ENCODE results near the gene CWF19L2. TPM values are rescaled to one million over a fixed set of nuclear protein-coding genes. Genes with fewer than 3 reads are reported as not detected.

The CWF19L2 gene
- total RNA-seq, 1 donor from 2014 or later = 9.0 TPM

DNA sequence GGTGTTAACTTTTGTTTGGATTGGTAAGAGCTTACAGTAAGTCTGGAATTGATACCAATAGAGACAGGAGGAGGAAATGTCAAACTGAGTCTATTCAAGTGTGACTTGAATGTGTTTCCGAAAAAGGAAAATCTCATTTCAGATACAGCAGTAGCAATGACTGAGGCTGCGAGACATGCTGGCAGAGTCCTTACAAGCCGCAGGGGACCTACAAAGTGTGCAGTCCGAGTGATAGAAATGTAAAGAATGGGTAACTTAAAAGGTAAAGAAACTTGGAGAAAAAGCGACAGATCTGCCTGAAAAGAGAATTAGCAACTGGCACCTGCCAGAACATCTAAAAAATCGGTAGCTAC is 444 bp downstream of the CWF19L2 start:
- DNase-seq (ENCODE audit: low read depth) (no peak), FAIRE-seq (no peak)

DNA sequence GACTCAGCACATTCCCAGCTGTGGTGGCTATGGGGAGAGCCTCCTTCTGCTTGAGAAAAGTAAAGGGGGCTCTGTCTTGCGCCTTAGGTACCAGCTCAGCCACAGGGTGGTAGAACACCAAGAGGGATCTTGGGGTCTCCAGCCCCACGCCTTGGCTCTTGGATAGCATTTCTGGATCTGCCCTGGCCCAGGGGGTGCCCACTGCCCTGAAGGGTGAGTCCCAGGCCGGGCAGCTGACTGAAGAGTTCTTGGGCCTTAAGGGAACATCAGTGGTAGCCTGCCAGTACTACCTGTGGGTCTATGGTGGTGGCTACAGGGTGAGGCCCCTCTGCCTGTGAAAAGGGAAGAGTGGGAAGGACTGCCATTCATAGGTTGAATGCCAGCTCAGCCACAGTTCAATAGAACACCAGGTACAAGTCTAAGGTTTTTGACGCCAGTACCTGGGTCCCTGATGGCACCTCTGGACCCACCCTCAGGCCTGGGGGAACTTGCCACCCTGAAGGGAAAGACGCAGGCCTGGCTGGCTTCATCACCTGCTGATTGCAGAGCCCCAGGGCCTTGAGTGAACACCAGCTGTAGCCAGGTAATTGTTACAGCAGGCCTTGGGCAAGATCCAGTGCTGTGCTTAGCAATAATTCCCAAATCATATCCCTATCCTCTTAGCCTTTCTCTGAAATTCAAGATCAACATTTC is 3.9 kb downstream of the CWF19L2 start:
- Histone ChIP-seq H3K79me2 (ENCODE audit: insufficient read depth, low read length) (peaks cover 29% of the 10 kb centered on the region), H4K20me1 (ENCODE audit: insufficient read depth, low read length) (no peaks in the 10 kb centered on the region), H3K4me2 (ENCODE audit: low read length) (no peak overlapping the region), H3K4me3 (ENCODE audit: insufficient read depth, low read depth, low read length) (no peak overlapping the region), H2AFZ (ENCODE audit: low read depth, low read length) (no peak overlapping the region), H3K9ac (ENCODE audit: low read length) (no peak overlapping the region), H3K9me3 (ENCODE audit: insufficient read depth, low read depth, low read length) (no peaks in the 10 kb centered on the region), H3K36me3 (ENCODE audit: insufficient read depth, low read length) (peaks cover 5% of the 10 kb centered on the region), H3K27me3 (ENCODE audit: insufficient read depth, low read length) (no peaks in the 10 kb centered on the region), H3K4me1 (ENCODE audit: insufficient read depth, low read length) (peaks cover 9% of the 10 kb centered on the region), H3K27ac (ENCODE audit: low read depth, low read length) (no peak overlapping the region)
- Mint-ChIP-seq H3K27ac (ENCODE audit: unreplicated experiment) (no peak overlapping the region), H3K9me3 (ENCODE audit: unreplicated experiment) (no peaks in the 10 kb centered on the region), H3K36me3 (ENCODE audit: low read depth, unreplicated experiment) (no peaks in the 10 kb centered on the region), H3K4me1 (ENCODE audit: low read depth, unreplicated experiment) (peaks cover 6% of the 10 kb centered on the region), H3K27me3 (ENCODE audit: low read depth, unreplicated experiment) (no peaks in the 10 kb centered on the region), H3K4me3 (ENCODE audit: unreplicated experiment) (no peak overlapping the region)
- no peak for FAIRE-seq
- DNase-seq (ENCODE audit: low read depth) = no peak
- TF ChIP-seq EZH2 (IDR thresholded peaks at IDR 0.05; ENCODE audit: insufficient read depth, low read length) = no peak
- TF ChIP-seq, protein P1, sequence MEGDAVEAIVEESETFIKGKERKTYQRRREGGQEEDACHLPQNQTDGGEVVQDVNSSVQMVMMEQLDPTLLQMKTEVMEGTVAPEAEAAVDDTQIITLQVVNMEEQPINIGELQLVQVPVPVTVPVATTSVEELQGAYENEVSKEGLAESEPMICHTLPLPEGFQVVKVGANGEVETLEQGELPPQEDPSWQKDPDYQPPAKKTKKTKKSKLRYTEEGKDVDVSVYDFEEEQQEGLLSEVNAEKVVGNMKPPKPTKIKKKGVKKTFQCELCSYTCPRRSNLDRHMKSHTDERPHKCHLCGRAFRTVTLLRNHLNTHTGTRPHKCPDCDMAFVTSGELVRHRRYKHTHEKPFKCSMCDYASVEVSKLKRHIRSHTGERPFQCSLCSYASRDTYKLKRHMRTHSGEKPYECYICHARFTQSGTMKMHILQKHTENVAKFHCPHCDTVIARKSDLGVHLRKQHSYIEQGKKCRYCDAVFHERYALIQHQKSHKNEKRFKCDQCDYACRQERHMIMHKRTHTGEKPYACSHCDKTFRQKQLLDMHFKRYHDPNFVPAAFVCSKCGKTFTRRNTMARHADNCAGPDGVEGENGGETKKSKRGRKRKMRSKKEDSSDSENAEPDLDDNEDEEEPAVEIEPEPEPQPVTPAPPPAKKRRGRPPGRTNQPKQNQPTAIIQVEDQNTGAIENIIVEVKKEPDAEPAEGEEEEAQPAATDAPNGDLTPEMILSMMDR (IDR thresholded peaks at IDR 0.05; ENCODE audit: insufficient read depth, low read depth, low read length) = no peak

More for the DNA sequence above, 444 bp downstream of the CWF19L2 start:
- Histone ChIP-seq H3K4me1 (ENCODE audit: insufficient read depth, low read length) (peaks cover 9% of the 10 kb centered on the region), H3K4me2 (ENCODE audit: low read length) (peak overlapping the region; percentile 87), H3K36me3 (ENCODE audit: insufficient read depth, low read length) (peaks cover 4% of the 10 kb centered on the region), H2AFZ (ENCODE audit: low read depth, low read length) (peak overlapping the region; percentile 88), H3K9ac (ENCODE audit: low read length) (peak overlapping the region; percentile 93), H4K20me1 (ENCODE audit: insufficient read depth, low read length) (no peaks in the 10 kb centered on the region), H3K4me3 (ENCODE audit: insufficient read depth, low read depth, low read length) (peak overlapping the region; percentile 100), H3K9me3 (ENCODE audit: insufficient read depth, low read depth, low read length) (no peaks in the 10 kb centered on the region), H3K79me2 (ENCODE audit: insufficient read depth, low read length) (peaks cover 24% of the 10 kb centered on the region), H3K27ac (ENCODE audit: low read depth, low read length) (peak overlapping the region; percentile 76), H3K27me3 (ENCODE audit: insufficient read depth, low read length) (no peaks in the 10 kb centered on the region)
- Mint-ChIP-seq H3K4me3 (ENCODE audit: unreplicated experiment) (peak overlapping the region; percentile 91), H3K36me3 (ENCODE audit: low read depth, unreplicated experiment) (no peaks in the 10 kb centered on the region), H3K27me3 (ENCODE audit: low read depth, unreplicated experiment) (peaks cover 3% of the 10 kb centered on the region), H3K9me3 (ENCODE audit: unreplicated experiment) (peaks cover 2% of the 10 kb centered on the region), H3K4me1 (ENCODE audit: low read depth, unreplicated experiment) (peaks cover 6% of the 10 kb centered on the region), H3K27ac (ENCODE audit: unreplicated experiment) (peak overlapping the region; percentile 35)
- TF ChIP-seq EZH2 (IDR thresholded peaks at IDR 0.05; ENCODE audit: insufficient read depth, low read length) = no peak
- TF ChIP-seq, protein P1 (IDR thresholded peaks at IDR 0.05; ENCODE audit: insufficient read depth, low read depth, low read length) = no peak

DNA sequence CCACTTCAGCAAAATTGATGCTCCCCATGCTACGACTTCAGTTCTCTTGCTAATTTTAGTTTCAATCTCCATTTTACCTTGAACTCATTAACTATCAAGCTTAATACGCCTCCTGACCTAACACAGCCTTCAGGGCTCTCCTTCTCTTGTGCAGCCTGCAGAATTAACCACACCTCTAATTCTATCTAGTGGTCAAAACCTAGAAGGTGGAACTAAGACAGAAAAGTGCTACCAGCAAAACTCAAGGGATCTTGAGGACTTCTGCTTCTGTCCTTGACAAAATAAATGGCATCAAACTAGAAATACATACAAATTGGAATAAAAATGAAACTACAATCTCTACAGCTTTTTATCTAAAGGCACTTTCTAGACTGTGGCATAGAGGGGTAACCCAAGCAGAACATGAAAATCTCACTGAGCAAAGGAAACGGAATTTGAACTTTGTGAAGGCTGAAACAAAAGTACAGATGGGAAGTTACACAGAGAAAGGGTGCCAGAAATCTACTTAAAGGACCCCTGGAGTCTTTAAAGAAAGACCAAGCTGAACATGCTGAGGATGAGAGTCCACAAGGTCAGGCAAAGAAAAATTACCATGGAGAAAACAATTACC is 10.7 kb downstream of the CWF19L2 start:
- H3K27me3 Mint-ChIP-seq (ENCODE audit: low read depth, unreplicated experiment) = no peaks in the 10 kb centered on the region
- peaks cover 7% of the 10 kb centered on the region for H3K36me3 Mint-ChIP-seq (ENCODE audit: low read depth, unreplicated experiment)
- Histone ChIP-seq H2AFZ (ENCODE audit: low read depth, low read length) (no peak overlapping the region), H3K4me2 (ENCODE audit: low read length) (no peak overlapping the region), H3K27ac (ENCODE audit: low read depth, low read length) (no peak overlapping the region), H3K36me3 (ENCODE audit: insufficient read depth, low read length) (no peaks in the 10 kb centered on the region), H3K27me3 (ENCODE audit: insufficient read depth, low read length) (no peaks in the 10 kb centered on the region), H3K79me2 (ENCODE audit: insufficient read depth, low read length) (peaks cover 27% of the 10 kb centered on the region), H3K9me3 (ENCODE audit: insufficient read depth, low read depth, low read length) (no peaks in the 10 kb centered on the region), H3K4me1 (ENCODE audit: insufficient read depth, low read length) (no peaks in the 10 kb centered on the region), H4K20me1 (ENCODE audit: insufficient read depth, low read length) (no peaks in the 10 kb centered on the region), H3K4me3 (ENCODE audit: insufficient read depth, low read depth, low read length) (no peak overlapping the region), H3K9ac (ENCODE audit: low read length) (no peak overlapping the region)
- H3K9me3 Mint-ChIP-seq (ENCODE audit: unreplicated experiment) = no peaks in the 10 kb centered on the region
- H3K4me3 Mint-ChIP-seq (ENCODE audit: unreplicated experiment) = no peak overlapping the region
- no peak overlapping the region for H3K27ac Mint-ChIP-seq (ENCODE audit: unreplicated experiment)
- H3K4me1 Mint-ChIP-seq (ENCODE audit: low read depth, unreplicated experiment) = no peaks in the 10 kb centered on the region
- FAIRE-seq (no peak), DNase-seq (ENCODE audit: low read depth) (no peak)
- TF ChIP-seq EZH2 (IDR thresholded peaks at IDR 0.05; ENCODE audit: insufficient read depth, low read length) = no peak
- TF ChIP-seq, protein P1 (IDR thresholded peaks at IDR 0.05; ENCODE audit: insufficient read depth, low read depth, low read length) = no peak

Measured in astrocyte (in vitro differentiated cells and primary cell).